ENCODE data around the gene MYD88.
"Not testable (repeated sequence)": the region's sequence is repeated elsewhere in the genome, so short reads cannot be mapped to it uniquely, and the experiment has no call there.

MYD88 gene

DNA sequence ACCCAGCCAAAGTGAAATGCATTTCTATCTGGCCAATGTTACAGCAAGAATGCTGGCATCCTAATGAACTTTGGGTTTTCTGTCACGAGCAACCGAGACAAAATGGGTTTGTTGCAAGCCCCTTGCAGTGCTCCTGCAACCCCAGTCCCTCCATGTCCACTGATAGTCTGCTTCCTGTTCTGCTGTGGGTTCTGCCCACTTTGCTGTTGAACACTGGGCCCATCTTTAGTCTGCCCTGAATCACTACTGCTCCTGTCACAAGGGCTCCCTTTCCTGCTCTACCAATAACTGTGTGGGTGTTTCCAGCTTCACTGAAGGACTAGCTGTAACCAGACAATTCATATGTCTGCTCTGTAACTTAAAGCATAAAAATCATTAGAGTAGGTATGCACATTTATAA, 14.1 kb downstream of the MYD88 start:
- H3K9ac ChIP-seq (ENCODE audit: low read depth, low read length), result no peak overlapping the region
- H3K4me1 ChIP-seq (ENCODE audit: control insufficient read depth, insufficient read depth, low read length), result peaks cover 15% of the 10 kb centered on the region
- H3K36me3 ChIP-seq (ENCODE audit: insufficient read depth, low read length), result no peaks in the 10 kb centered on the region

DNA sequence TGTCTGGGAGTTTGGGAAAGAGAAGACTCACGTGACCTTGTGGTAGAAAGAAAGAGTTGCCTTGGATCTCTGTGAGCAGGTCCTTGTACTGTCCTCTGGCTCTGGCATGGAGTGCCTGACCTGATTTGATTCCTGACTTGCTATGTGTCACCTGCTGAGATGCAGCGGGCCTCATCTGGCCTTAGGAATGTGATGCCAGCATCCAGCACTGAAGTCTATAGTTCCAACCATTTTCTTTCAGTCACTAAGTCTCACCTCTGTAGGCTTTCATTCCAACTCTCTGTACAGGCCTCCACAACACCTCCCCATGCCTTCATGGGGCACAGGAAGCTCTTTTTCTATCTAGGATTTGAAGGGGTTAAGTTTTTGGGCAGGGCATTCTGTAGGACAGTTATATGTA, 14.8 kb downstream of the MYD88 start:
- Histone ChIP-seq H3K9ac (ENCODE audit: low read depth, low read length) (no peak overlapping the region), H3K36me3 (ENCODE audit: insufficient read depth, low read length) (no peaks in the 10 kb centered on the region), H3K4me3 (ENCODE audit: low read length) (no peak overlapping the region), H3K27me3 (ENCODE audit: control insufficient read depth, insufficient read depth, low read length) (no peaks in the 10 kb centered on the region), H3K4me1 (ENCODE audit: control insufficient read depth, insufficient read depth, low read length) (peaks cover 15% of the 10 kb centered on the region), H3K4me2 (ENCODE audit: low read length) (no peak overlapping the region), H3K9me3 (replicated peaks; ENCODE audit: low read length) (no peaks in the 10 kb centered on the region)

More for the DNA sequence above, 14.1 kb downstream of the MYD88 start:
- H3K4me3 ChIP-seq (ENCODE audit: low read length), result no peak overlapping the region
- H3K4me2 ChIP-seq (ENCODE audit: low read length), result no peak overlapping the region
- no peaks in the 10 kb centered on the region for H3K9me3 ChIP-seq (replicated peaks; ENCODE audit: low read length)
- no peaks in the 10 kb centered on the region for H3K27me3 ChIP-seq (ENCODE audit: control insufficient read depth, insufficient read depth, low read length)

DNA sequence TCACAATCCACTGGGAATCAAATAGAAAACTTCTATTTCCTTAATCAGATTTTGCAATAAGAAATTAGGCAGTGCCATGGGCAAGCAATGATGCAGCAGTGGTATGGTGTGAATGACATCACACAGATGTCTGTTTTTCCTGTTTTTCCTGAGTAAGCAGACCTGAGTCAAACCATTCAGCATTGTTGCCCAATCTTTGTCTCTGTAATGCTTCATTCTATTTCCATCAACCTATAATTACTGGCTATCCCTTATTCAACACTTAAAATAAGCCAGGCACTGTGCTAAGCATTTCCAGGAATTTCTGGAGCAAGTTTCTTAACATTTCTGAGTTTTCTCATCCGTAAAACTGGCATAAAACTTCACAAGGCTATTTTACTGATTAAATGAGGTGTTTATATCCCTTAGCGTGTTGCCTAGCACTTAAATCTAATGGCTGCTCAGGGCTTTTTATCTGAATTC, 15.6 kb downstream of the MYD88 start:
- no peak overlapping the region for H3K4me3 ChIP-seq (ENCODE audit: low read length)
- H3K36me3 ChIP-seq (ENCODE audit: insufficient read depth, low read length), result no peaks in the 10 kb centered on the region
- H3K4me2 ChIP-seq (ENCODE audit: low read length), result no peak overlapping the region
- H3K9me3 ChIP-seq (replicated peaks; ENCODE audit: low read length), result no peaks in the 10 kb centered on the region
- no peaks in the 10 kb centered on the region for H3K27me3 ChIP-seq (ENCODE audit: control insufficient read depth, insufficient read depth, low read length)
- H3K9ac ChIP-seq (ENCODE audit: low read depth, low read length), result no peak overlapping the region
- peaks cover 15% of the 10 kb centered on the region for H3K4me1 ChIP-seq (ENCODE audit: control insufficient read depth, insufficient read depth, low read length)

DNA sequence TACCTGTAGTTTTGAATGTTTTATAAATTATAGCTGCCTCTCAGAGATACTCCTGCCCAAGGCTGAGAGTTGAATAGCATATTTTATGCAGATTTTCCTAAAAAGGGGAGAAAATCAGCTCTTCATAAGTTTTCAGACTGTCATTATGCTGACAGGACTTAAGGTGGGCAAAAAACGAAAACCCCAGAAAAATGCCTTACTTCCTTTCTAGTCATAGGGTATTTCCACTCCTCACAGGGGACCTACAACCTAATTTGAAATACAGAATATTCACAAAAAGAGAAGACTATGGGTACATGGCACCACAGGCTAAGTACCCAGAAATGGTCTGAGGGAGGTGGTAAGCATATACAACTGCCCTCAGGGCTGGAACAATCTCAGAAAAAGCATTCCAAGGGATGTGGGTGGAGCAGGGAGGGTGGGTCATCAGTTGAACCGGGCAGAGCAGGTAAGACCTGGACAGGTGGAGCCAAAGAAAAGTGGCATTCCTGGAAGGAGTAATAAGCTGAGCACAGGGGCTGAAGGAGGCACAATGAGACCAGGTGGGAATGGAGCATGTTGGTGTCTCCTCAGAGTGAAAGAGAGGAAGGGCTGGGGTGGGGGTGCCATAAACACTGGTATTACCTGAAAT, 16.3 kb downstream of the MYD88 start:
- Histone ChIP-seq H3K27me3 (ENCODE audit: control insufficient read depth, insufficient read depth, low read length) (no peaks in the 10 kb centered on the region), H3K9me3 (replicated peaks; ENCODE audit: low read length) (no peaks in the 10 kb centered on the region), H3K9ac (ENCODE audit: low read depth, low read length) (no peak overlapping the region), H3K4me1 (ENCODE audit: control insufficient read depth, insufficient read depth, low read length) (peaks cover 15% of the 10 kb centered on the region), H3K4me2 (ENCODE audit: low read length) (no peak overlapping the region), H3K4me3 (ENCODE audit: low read length) (no peak overlapping the region), H3K36me3 (ENCODE audit: insufficient read depth, low read length) (no peaks in the 10 kb centered on the region)

DNA sequence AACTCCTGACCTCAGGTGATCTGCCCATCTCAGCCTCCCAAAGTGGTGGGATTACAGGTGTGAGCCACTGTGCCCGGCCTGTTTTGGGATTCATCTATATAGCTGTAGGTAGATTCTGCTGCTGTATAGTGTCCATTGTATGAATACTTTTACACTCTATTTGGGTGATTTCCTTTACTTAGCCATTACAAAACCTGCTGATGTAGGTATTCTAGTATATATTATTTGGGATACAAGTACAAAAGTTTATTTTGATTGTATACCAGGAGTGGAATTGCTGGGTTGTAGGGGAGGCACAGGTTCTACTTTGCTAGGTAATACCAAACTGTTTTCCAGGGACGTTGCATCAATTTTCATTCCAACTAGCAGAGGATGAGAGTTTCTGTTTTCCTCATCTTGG, 17.4 kb downstream of the MYD88 start:
- Histone ChIP-seq H3K9ac (ENCODE audit: low read depth, low read length) (no peak overlapping the region), H3K27me3 (ENCODE audit: control insufficient read depth, insufficient read depth, low read length) (no peaks in the 10 kb centered on the region), H3K4me1 (ENCODE audit: control insufficient read depth, insufficient read depth, low read length) (peaks cover 15% of the 10 kb centered on the region), H3K4me3 (ENCODE audit: low read length) (no peak overlapping the region), H3K4me2 (ENCODE audit: low read length) (no peak overlapping the region), H3K36me3 (ENCODE audit: insufficient read depth, low read length) (no peaks in the 10 kb centered on the region), H3K9me3 (replicated peaks; ENCODE audit: low read length) (no peaks in the 10 kb centered on the region)

DNA sequence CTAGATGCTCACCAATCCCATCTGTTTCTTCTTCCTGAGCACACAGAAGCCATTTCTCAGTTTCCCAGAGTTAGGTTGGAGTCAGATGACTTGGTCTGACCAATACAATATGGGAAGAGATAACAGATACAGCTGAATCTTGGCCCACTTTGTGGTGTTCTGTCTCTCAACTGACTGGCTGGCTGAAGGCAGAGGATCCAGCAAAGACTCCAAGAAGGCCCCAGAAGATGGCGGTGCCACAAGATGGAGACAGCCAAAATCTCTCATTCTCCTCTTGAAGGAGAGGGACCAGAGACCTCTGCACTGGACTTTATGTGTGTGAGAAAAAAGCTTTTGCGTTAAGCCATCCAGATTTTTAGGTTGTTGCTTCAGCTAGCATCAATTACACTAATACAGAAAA, 18.7 kb downstream of the MYD88 start:
- no peak overlapping the region for H3K4me3 ChIP-seq (ENCODE audit: low read length)
- no peak overlapping the region for H3K9ac ChIP-seq (ENCODE audit: low read depth, low read length)
- no peak overlapping the region for H3K4me2 ChIP-seq (ENCODE audit: low read length)
- no peaks in the 10 kb centered on the region for H3K36me3 ChIP-seq (ENCODE audit: insufficient read depth, low read length)
- no peaks in the 10 kb centered on the region for H3K27me3 ChIP-seq (ENCODE audit: control insufficient read depth, insufficient read depth, low read length)
- no peaks in the 10 kb centered on the region for H3K9me3 ChIP-seq (replicated peaks; ENCODE audit: low read length)
- peaks cover 9% of the 10 kb centered on the region for H3K4me1 ChIP-seq (ENCODE audit: control insufficient read depth, insufficient read depth, low read length)

DNA sequence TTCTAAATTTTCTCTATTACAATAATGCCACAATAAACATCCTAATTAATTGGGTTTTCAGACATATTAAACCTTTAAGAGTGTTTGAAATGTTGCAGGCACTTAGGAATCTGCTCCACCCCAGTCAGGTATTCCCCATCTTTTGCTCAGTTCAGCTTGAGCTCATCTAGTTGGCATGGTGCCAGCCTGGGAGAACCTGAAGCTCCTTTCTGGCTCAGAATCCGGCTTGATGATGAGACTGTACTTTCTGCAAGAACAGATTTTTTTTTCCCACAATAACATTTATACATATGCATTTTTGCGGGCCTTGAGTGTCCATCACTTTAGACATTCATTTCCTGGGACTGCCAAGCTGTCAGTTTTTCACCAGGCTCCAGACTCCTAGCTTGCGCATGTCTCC, 19.1 kb downstream of the MYD88 start:
- H3K4me2 ChIP-seq (ENCODE audit: low read length), result no peak overlapping the region
- no peak overlapping the region for H3K4me3 ChIP-seq (ENCODE audit: low read length)
- no peaks in the 10 kb centered on the region for H3K9me3 ChIP-seq (replicated peaks; ENCODE audit: low read length)
- no peaks in the 10 kb centered on the region for H3K27me3 ChIP-seq (ENCODE audit: control insufficient read depth, insufficient read depth, low read length)
- H3K36me3 ChIP-seq (ENCODE audit: insufficient read depth, low read length), result no peaks in the 10 kb centered on the region
- H3K9ac ChIP-seq (ENCODE audit: low read depth, low read length), result no peak overlapping the region
- H3K4me1 ChIP-seq (ENCODE audit: control insufficient read depth, insufficient read depth, low read length), result peaks cover 9% of the 10 kb centered on the region

DNA sequence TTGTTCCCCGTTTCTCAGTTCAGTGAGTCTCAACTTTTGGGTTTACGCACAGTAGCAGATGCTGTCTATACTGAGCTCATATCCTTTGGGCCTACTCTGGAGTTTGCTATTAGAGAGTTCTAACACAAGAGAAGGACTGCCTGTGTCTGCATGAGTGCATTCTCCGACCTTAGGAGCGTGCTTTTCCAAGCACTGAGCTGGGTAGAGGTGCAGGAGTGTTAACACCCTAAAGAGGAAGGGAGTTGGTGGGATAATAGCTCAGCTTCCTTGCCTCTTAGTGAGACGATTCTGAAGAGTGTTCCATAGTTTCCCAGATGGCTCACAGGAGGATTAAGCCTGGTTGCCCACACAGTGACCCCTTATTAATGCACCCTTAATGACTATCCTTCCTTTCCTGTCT, 20.0 kb downstream of the MYD88 start:
- peaks cover 9% of the 10 kb centered on the region for H3K4me1 ChIP-seq (ENCODE audit: control insufficient read depth, insufficient read depth, low read length)
- H3K36me3 ChIP-seq (ENCODE audit: insufficient read depth, low read length), result no peaks in the 10 kb centered on the region
- H3K9me3 ChIP-seq (replicated peaks; ENCODE audit: low read length), result no peaks in the 10 kb centered on the region
- no peak overlapping the region for H3K9ac ChIP-seq (ENCODE audit: low read depth, low read length)
- no peak overlapping the region for H3K4me2 ChIP-seq (ENCODE audit: low read length)
- H3K4me3 ChIP-seq (ENCODE audit: low read length), result no peak overlapping the region
- no peaks in the 10 kb centered on the region for H3K27me3 ChIP-seq (ENCODE audit: control insufficient read depth, insufficient read depth, low read length)

DNA sequence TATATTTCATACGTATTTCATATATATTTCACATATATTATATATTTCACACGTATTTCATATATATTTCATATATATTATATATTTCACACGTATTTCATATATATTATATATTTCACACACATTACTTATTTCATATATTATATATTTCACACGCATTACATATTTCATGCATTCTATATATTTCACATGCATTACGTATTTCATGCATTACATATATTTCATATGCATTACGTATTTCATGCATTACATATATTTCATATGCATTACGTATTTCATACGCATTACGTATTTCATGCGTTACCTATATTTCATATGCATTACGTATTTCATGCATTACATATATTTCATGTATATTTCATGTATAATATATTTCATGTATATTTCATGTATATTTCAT, 22.2 kb downstream of the MYD88 start:
- not testable (repeated sequence) for H3K27me3 ChIP-seq (ENCODE audit: control insufficient read depth, insufficient read depth, low read length); H3K4me3 ChIP-seq (ENCODE audit: low read length); H3K4me1 ChIP-seq (ENCODE audit: control insufficient read depth, insufficient read depth, low read length); H3K36me3 ChIP-seq (ENCODE audit: insufficient read depth, low read length); H3K4me2 ChIP-seq (ENCODE audit: low read length); H3K9ac ChIP-seq (ENCODE audit: low read depth, low read length); H3K9me3 ChIP-seq (replicated peaks; ENCODE audit: low read length)

DNA sequence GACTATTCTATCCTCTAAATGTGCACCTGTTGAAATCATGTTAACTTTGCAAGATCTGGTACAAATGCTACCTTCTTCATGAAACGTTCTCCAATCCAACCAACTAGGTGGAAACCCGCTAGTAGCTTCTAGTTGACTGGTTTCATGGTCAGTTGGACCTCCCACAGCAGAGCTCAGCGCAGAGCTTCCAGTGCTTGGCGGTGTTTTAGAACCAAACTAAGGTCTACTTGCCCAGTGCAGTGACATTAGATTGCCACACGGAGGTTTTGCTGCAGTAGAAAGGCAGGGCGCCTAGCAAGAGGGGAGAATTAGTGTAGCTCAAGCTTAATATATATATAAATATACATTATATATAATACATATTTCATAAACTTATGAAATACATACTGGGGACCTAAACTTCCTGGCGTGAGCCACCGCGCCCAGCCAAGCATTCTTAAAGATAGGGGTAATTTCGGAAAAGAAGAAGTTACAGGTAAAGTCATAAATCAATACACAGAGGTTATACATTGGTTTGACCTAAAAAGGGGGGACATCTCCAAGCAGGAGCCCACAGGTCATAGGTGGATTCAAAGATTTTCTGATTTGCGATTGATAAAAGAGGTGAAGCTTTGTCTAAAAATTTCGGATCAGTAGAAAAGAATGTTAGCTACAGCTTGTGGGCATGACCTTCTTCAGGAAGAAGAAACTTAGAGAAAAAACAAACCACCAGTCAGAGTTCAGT, 24.8 kb downstream of the MYD88 start:
- Histone ChIP-seq H3K36me3 (ENCODE audit: insufficient read depth, low read length) (no peaks in the 10 kb centered on the region), H3K4me2 (ENCODE audit: low read length) (no peak overlapping the region), H3K4me3 (ENCODE audit: low read length) (no peak overlapping the region), H3K4me1 (ENCODE audit: control insufficient read depth, insufficient read depth, low read length) (peaks cover 21% of the 10 kb centered on the region), H3K27me3 (ENCODE audit: control insufficient read depth, insufficient read depth, low read length) (no peaks in the 10 kb centered on the region), H3K9ac (ENCODE audit: low read depth, low read length) (no peak overlapping the region), H3K9me3 (replicated peaks; ENCODE audit: low read length) (no peaks in the 10 kb centered on the region)

DNA sequence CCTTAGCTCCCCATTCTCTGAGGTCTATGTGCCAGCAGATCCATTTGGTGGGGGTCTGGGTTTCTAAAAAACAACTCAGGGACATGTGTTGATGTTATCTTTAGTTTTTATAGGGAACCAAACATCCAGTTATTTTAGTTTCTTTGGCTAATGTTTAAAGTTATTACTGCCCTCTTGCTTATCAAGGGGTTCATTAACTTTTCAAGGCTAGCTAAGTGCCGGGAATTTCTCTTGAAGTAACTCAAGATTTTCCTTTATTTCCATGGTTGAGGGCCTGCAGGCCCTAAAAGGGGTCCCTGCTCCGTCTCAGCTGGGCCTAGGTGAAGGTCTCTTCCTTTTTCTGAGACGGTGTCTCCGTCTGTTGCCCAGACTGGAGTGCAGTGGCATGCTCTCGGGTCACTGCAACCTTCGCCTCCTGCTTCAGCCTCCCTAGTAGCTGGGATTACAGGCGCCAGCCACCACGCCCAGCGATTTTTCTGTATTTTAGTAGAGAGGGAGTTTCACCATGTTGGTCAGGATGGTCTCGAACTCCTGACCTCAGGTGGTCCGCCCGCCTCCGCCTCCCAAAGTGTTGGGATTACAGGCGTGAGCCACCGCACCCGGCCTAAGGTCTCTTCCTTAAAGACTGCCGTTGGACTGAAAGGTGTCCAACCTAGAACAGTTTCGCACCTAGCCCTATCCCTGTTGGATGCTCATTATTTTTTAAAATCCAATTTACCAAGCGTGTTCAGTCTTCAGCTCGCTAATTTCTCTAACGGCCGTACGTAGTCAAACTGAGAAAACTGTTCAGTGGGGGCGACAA, 25.6 kb downstream of the MYD88 start:
- Histone ChIP-seq H3K27me3 (ENCODE audit: control insufficient read depth, insufficient read depth, low read length) (no peaks in the 10 kb centered on the region), H3K36me3 (ENCODE audit: insufficient read depth, low read length) (no peaks in the 10 kb centered on the region), H3K4me3 (ENCODE audit: low read length) (peak overlapping the region; percentile 76), H3K4me1 (ENCODE audit: control insufficient read depth, insufficient read depth, low read length) (peaks cover 27% of the 10 kb centered on the region), H3K4me2 (ENCODE audit: low read length) (peak overlapping the region; percentile 84), H3K9ac (ENCODE audit: low read depth, low read length) (peak overlapping the region; percentile 88), H3K9me3 (replicated peaks; ENCODE audit: low read length) (no peaks in the 10 kb centered on the region)
